HG03108 (cell line): ENCODE measurements around the gene AURKAIP1.

Source experiments
- ATAC-seq: cut with Tn5 transposase; IDR thresholded peaks from one replicate; pipeline ENCODE4 v1.9.1; 2021; ENCODE audit warnings: moderate library complexity; ENCODE audit not compliant: unreplicated experiment

AURKAIP1 gene

DNA sequence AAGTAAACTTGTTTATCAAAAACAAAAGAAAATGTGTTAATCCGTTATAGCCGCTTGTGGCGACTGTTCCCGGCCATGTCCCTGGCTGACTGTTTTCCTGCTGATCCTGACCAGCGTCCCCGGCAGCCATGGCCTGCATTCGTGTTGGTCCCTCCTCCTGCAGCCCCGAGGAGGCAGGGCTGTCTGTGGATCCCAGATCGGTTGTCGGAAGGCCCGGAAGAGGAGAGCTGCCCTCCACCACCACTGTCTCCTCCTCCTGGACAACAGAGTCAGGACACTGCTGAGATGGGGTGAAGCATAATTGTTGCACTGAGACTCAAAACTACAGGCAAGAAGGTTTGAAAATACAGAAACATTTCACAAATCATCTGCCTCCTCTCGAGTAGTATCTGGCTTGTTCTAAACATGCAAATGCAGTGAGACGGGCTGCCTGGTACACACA, 13.0 kb downstream of the AURKAIP1 start:
- ATAC-seq: no peak

DNA sequence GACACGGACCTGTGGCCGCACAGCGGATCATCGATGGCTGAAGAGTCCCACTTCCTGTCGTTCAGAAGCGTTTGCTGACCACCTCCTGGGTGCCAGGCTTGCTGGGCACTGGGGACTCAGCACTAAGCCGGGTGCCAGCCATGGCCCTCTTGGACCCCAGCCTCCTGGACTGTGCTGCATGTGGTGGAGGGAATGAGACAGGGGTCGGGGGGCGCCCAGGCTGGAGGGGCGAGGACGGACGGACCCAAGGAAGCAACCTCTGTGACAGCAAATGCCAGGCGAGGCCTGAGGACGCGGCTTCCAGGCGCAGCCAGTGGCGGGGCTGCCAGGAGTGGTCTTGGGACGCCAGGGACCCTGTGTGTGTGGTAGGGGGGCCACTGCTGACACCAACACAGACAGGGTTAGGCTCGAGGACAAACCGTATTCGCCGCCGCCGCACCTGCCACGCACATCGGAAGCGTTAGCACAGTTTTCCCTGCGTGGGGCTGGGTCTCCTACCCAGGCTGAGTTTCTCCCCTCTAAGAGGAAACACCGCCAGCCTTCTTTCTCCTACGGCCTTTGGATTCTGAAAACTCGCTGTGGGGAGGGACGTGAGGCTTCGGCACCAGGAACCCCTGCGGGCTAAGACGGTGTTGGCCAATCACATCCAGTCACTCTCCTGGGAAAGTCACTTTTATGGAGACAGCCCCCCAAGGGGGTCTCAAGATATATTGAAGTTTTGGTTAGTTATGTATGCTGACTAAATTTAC, 13.6 kb downstream of the AURKAIP1 start:
- ATAC-seq: no peak

DNA sequence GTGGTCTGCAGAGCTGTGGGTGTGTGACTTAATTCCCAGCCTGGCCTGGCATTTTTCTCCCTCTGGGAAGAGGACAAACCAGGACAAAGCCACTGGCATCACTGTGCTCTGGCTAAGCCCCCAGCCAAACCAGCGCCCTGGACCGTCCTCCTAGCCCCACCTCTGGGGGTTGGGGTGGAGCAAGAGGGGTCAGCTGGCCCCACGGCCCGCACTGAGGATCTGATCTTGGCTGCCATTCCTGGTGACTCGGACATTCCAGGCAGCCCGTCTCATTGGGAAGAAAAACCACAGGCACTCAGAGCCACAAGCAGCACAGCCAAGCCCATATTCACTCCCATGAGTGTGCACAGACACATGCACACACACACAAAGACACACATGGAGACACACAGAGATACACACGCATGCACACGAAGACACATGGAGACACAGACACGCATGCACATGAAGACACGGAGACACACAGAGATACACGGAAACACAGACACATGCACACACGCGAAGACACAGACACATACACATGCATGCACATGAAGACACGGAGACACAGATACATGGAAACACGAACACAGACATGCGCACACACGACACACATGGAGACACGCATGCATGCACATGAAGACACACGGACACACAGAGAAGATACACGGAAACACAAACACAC, 14.4 kb downstream of the AURKAIP1 start:
- no peak for ATAC-seq

DNA sequence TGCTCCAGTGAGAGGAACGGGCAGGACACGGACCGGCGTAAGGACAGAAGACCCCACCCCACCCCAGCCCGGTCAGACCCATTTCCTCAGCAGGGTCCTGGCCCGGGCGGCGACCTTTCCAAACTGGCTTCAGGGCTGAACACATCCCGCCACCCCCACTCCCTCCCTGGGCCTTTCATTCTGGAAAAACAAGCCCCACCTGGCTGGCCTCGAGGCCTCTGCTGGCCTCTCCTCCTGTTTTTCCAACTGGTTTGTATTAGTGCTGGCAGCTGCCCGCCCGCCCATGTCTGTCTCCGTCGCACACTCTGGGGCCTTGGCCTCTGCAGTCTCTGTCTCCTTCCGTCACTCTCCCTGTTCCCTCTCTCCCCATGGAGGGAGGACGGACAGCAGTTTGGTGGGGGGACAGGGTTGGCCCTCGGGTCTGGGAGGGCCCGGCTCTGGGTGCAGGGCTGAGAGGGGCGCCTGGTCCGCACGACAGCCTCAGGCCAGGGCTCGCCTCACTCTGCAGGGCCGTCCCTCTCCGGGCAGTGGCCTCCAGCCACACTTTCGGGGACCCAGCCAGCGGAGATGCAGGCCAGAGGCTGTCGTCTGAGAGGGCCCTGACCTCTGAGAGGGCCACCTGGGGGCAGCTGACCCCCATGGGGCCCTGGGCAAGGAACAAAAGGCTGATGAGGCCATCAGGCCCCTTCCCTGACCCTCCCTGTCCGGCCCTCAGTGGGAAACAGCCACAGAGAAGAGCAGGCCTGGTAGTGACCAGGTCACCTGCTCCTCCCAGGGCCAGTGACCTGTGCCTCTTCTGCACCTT, 15.1 kb downstream of the AURKAIP1 start:
- no peak for ATAC-seq

DNA sequence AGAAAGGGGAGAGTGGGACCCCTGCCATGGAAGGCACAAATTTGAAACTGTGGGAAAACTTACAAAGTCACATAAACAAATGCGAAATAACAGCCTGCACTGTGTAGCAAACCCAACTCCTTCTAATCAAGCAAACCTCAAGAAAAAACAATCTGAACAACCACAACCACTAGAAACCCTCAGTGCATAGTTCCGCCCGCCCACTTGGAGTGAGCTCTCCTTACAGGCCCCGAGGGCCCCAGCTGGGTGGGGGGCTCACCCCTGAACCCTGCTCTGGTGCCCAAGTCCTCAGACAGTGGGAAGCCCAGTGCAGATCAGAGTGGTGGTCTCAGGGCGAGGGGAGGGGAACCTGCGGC, 15.7 kb downstream of the AURKAIP1 start:
- ATAC-seq: no peak

DNA sequence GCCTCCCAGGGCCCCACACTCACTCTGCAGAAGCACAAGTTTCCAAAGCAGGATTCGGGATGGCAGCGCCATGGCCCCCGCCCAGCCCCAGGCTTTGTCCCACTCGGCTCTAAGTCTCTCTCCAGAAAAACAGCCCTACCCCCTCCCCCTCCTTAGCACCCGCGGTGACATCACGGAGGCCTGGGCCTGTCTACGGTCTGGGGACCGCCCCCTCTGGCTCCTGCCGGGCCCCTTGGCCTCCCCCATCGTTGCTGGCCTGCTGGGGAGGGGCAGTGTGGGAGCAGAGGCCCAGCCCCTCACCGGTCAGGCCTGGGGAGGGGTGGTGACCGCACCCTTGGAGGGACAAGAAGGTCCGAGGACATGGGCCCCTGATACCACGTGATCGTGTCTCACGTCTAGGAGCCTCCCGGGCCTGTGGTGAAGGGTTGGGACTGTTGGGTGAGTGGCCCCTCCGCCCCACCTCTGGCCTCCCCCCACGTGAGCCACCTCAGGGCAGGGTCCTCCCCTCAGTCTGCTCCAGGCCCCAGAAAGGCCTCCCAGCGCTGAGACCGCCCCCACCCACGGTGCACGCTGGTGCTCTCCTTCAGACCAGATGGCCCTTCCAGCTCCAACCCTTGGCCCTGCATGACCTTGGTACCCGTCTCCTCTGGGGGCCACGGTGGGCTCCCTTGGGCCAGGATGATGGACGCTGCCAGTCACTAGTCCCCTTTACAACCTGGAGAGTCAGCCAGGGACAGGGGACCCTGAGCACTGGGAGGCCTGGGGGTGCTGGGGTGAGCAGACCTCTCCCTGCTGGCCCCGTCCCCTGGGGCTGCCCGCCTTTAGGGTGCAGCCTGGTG, 16.4 kb downstream of the AURKAIP1 start, which contains the start of gene MXRA8:
Gene MXRA8, minus strand, starts transcription at position 123 of the 839 bp plus-strand sequence. Its CDS starts 51 bp downstream, at position 72.
- no peak for ATAC-seq

DNA sequence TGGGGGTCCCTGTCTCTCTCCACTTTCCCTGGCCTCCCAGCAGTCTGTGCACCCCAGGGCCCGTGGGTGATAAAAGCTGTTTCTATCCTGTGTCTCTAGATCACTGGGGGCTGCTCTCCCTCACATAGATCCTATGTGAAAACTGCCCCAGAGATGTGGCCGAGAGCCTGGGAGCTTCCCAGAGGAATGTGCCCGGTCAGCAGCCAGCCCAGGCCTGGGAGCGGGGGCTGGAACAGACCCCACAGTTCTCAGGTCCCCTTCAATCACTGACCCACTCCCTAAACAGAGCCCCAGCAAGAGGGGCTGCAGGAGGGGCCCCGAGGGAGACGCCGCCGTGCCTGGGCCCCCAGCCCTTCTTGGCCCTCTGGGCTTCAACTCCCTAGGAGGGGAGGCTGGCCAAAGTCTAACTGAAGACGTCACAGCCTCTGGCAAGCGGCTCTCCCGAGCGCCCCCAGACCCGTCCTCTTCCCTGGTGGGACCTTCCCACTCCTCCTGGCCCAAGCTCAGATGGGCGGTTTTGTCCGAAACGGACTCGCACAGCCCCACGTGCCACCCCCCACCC, 17.1 kb downstream of the AURKAIP1 start:
- ATAC-seq: no peak

DNA sequence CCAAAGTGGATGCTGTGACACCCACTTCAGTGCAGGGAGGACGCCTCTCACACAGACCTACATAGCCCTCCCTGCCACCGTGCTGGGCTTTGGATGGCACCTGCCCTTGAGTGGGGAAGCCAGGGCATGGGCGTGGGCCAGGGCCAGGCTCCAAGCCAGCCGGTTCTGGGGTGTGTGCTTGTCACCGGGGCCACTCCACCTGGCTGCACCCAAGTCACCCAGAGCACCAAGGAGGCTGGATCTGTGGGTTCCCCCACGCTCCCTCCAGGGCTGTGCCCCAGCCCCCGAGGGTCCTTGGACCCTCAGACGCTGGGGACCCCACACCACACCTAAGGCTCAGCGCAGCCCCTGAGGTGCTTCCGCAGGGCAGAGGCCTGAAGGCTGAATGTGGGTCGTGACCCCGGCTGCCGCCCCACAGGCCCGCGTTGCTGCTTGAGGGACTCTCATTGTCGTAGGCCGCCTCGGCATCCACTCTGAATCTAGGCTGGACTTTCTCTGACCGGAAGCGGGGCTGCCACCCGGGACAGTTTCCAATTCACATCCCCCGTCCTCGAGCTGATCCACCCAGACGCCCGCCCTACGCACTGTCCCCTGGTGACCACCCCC, 18.1 kb downstream of the AURKAIP1 start:
- no peak for ATAC-seq

DNA sequence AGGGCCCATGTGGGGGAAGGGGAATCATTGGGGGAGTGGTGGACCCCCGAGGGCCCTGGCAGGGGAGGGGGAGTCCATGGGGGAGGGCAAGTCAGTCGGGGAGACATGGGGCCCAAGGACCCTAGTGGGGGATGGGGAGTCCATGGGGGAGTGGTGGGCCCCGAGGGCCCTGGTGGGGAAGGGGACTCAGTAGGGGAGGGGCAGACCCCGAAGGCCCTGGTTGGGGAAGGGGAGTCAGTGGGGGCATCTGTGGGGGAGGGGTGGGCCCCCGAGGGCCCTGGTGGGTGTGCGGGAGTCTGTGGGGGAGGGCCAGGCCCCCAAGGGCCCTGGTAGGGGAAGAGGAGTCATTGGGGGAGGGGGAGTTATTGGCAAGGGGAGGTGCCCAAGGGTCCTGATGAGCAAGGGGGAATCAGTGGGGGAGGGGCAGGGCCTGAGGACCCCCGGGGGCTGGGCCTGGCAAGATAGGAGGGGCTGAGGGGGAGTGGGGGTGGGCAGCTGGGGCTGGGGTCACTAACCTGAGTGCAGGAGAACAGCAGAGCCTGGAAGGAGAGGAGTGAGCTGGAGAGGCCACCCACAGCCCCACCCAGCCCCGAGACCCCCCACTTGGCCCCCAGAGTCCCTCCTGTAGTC, 18.7 kb downstream of the AURKAIP1 start:
- ATAC-seq: no peak

DNA sequence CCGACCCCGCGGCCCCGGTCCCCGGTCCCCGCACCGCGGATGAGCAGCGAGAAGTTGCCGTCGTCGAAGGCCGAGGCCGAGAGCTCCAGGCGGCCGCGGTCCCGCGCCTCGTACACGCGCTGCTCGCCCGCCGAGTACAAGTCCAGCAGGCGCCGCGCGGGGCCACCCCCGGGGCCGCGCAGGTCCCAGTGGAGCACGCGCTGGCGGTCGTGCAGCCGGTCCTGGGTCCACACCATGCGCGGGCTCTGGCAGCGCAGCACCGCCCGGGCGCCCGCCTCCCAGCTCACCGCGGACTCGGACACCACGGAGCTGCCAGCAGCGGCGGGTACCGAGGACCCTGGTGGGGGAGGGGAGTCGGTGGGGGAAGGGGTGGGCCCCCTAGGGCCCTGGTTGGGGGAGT, 19.6 kb downstream of the AURKAIP1 start:
- no peak for ATAC-seq

DNA sequence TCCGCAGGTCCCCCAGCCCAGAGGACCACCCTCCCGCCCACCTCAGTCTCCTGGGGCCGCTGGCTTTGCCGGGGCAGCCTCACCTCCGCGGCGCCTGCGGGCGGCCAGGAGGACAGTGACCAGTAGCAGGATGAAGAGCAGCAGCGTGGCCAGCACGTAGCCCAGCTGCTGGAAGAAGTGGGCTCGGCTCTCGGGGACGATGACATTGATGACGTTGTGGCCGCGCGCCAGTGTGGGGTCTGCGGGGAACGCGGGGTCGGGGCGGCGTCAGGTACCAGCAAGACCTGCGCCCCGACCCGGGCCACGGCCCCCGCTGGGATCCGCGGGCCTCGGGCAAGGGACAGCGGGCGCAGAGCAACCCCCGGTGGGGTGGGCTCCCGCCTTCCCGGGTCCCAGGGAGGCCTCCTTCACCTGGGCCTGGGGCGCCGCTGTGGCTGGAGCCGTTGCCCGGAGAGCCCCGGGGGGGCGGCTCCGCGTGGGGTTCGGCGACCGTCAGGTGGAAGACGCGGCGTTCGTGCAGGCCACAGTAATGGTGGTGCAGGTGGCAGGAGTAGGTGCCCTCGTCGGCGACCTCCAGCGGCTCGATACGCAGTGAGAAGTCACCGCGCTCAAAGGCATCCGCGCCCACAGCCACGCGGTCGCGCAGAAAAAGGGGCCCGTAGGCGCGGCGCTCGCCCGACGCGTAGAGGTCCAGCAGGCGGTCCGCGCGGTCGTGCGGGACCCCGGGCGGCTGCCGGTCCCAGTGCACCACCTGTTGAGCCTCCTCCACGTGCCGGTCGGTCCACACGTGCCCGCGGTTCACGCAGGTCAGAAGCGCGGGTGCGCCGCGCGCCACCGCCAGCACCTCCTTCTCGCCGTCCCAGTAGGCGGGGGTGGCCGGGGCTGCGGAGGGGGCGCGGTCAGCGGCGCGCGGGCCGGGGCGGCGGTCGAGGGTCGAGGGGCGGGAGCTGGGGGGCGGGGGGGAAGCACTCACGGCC, 20.4 kb downstream of the AURKAIP1 start:
- ATAC-seq: no peak

DNA sequence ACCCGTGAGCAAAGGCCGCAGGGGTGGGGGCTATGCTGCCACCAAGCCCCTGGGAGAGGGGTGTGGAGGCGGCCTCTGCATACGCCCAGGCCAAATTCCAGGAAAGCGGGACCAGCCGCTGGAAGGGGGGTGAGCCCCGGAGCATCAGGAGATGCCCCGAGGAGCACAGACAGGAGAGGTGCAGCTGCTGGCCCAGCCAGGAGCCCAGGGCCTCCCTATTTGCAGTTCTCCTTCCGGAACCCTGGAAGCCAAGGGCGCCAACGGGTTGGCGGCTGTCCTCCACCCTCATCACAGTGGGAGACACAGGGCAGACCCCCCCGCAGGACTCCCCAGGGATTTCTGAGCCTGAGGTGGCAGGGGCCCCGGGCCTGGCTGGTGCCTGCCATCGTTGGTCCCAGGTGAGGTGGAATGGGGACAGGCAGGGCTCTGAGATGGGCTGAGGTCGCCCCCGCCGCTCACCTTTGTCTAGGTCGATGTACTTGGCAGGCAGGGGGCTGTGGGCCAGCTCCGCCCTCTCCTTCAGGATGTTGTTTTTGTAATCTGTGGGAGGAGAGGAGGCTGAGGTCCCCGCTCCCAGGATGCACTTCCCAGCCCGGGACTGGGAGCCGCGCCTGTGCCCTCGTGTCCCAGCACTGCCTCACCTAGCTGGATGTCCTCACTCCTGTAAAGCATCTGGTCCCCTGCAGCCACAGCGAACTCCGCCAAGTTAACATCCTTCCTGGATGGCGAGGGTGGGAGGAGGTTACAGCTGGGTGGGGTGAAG, 21.4 kb downstream of the AURKAIP1 start:
- no peak for ATAC-seq

DNA sequence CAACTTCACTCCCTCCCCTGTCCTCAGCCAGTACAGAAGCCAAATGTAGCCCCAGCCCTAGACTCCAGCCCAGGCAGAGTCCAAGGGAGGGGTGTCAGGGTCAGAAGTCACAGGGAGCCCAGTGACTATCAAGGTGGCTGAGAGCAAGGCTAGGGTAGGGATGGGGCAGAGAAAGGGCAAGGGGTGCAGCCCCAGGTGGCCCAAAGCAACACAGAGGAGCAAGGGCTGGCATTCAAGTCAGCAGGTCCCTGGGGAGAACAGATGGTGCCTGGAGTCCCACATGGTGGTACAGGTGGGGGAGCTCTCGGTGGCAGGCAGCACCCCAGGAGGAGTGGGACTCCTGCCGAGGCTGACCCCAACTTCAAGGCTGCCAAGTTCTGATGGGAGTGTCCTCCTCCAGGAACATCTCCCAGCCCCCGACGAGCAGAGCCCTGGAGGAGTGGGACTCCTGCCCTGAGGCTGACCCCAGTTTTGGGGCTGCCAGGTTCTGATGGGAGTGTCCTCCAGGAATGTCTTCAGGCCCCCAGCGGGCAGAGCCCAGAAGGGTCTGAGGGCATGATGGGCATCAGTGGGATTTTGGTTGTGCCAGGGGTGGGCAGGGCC, 22.1 kb downstream of the AURKAIP1 start:
- no peak for ATAC-seq

DNA sequence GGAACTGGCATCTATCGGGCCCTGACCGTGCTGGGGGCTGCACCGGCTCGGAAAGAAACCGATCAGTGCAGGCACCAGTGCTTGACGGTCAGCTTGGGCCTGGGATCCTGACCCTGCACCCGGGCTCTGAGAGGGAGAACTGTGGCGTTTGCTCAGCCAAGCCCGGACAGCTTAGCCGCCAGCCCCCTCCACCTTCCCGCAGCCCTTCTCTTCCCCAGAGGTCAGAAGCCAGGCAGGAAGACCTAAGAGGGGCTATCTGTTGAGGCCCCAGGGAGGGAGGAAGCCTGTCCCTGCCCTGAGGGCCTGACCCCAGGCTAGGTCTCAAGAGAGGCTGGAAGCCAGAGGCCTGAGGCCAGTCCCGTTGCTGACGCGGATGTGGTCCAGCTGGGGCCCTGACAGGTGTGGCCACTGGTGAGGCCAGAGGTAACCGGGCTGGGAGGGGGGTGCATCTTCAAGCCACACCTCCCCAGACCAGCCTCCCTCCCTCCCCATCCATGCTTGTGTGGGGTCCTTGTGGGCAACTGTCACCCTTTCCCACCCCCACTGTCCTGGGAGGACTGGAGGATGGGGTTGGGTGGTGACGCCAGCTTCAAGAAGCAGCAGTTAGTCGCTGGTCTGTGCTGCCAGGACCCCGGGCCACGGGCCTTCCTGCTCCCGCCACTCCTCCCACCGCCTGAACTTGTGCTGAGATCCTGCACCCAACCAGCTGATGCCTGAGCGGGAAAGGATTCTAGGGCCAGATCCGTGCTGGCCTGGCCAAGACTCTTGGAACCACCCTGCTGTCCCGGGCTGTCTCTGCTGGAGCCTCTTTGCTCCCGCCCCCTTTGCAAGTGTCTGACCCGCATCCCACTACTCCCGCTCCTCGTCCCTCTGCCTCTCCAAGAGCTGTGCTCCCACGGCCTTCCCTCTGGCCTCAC, 23.2 kb downstream of the AURKAIP1 start:
- ATAC-seq: no peak

DNA sequence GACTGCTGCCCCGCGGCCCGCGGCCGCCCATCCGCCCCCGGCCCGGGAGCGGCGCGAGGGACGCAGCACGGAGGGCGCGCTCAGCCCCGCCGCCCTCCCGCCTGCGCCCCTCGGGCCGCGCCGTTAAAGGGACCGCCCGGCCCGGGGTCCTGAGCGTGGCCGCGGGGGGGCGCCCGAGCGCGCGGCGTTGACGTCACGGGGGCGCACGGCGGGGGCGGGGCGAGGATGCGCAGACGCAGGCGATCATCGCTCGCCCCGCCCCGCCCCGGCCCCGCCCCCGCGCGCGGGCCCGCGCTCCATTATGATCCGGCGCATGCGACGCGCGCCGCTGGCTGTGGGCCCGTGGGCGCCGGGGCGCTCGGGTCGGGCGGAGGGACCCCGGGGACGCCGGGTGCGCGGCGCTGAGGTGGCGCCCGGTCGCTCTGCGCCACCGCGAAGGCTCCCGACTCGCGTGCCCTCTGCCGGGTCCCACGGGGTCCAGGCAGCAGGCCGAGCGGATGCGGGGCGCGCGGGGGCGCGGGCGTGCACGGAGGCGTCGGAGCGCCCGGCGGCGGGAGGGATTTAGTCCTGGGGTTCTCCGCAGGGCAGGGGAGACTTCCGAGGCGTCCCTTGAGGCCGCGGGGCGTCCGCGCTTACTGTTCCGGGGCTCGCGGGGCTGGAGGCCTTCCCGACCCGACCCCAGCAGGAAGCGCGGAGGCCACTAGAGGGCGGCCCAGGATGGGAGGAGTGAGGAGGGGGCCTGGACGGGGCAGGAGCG, 25.6 kb downstream of the AURKAIP1 start, which contains the start of gene DVL1:
Gene DVL1, minus strand, starts transcription at position 163 of the 757 bp plus-strand sequence. CDS start 353 bp downstream, outside the sequence.
- ATAC-seq: peak; percentile 52
